ENCODE data around the gene IGSF21.

IGSF21 gene

DNA sequence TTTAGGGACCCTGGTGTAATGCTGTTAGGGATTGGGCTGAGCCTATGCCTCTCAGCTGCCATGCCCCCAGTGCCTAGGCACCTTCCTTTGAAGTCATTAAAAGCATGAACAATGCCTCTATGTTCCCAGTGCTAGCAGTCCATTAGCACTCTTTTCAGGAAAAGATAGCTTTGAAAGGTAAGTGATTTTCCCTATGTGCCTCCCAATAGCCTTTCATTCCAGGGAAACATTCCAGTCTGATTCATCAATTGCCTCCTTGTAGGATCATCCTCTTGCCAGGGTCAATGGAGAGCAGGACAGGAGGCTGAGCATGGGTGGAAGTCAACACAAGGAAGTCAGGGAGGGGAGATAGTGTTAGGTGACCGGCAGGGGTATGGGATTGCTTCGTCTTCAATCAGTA lies 8.6 kb upstream of the IGSF21 start:
- no peak for DNase-seq

DNA sequence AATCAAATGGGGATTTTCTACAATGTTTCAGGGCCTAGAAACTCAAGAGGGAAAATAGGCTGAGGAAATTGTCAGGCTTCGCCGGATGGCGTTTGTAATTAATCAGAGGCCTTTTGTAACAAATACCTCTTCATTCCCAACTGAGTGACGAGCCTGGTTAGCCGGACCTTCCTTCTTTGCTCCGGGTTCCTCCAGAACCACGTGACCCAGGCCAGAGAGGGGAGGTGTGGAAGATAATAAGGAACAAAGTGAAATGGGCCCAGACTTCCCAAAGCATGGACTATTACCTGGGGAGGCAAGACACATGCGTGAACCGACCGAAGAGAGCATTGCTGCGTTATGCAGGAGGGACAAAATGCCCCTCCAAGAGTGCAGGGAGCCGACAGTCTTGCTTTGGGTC lies 7.5 kb upstream of the IGSF21 start:
- no peak for DNase-seq

DNA sequence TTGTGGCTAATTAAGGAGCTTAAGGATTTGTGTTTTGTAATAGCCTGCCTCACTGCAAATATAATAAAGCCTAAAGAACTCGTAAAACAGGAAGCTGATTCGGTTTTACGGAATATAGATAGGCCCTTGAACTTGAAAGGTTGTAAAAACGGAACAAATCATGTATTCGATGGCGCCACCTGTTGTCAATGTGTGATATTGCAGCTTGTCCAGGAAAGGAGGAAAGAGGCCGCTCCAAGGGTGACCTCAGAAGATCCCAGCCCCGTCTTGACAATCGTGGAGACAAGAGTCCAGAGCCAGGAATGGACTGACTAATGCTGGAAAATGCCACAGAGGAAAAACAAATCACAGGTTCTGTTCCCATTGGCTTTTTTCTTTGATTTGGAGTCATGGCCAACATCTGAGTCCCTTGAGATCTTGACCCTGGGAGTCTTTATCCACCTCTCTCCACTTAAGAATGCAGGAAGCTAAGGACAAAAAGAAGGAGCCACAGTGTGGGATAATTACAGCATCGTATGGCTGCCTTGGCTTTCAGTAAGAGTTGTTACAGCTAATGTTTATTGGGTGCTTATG lies 7.0 kb upstream of the IGSF21 start:
- peak; percentile 68 for DNase-seq

DNA sequence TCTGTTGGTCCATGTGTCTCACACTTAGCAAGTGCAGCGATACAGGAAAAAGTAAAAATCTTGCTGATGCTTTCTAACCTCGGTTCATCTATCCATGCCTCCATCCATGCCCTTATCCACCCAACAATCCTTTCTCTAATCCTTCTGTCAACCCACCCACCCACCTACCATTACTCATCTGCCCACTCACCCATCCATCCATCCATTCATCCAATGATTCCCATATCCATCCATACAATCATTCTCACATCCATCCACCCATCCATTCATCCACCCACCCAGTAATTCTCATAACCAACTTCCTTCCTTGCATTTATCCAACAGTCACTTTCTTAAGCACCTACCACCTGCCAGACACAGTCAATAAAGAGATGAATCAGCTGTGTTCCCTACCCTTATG lies 6.1 kb upstream of the IGSF21 start:
- no peak for DNase-seq

- DNase-seq, result no peak
Measured at GRCh38 chr1:18103788-18104421, 3.7 kb upstream of the IGSF21 start.

- no peak for DNase-seq
Measured at GRCh38 chr1:18104546-18105100, 3.0 kb upstream of the IGSF21 start.

- DNase-seq, result no peak
Measured at GRCh38 chr1:18105196-18105595, 2.4 kb upstream of the IGSF21 start.

DNA sequence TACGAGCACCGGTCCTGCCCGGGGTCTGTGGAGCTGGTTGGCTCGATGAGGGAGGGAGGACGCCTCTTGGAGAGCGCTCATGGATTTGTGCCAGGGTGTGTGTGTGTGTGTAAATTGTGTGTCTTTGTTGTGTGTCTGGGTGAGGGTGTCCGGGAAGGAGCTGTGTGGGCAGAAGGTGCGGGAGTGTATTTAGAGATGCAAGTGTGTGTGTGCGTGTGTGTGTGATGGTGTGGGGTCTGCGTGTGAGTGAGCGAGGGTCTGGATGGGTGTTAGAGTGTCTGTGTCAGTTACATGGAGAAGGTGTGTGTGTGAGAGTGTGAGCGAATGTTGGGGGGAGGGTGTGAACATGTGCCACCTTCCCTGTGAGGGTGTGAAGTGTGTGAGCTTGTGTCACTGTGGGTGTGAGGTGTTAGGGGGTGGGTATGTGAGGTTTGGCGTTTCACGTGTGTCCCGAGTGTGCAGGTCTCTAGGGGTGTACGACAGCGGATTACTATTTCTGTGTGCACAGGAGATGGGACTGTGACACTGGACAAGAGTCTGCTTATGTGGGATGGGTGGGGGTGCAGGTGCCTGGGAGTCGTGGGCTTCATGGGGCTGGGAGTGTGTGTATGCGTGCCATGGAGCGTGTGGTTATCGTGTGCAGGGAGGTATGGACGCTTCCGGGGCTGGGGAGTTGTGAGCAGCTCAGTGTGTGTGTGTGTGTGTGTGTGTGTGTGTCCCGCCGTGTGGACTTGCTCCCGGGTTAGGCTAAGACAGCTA lies 880 bp downstream of the IGSF21 start:
- peak; percentile 6 for DNase-seq

DNA sequence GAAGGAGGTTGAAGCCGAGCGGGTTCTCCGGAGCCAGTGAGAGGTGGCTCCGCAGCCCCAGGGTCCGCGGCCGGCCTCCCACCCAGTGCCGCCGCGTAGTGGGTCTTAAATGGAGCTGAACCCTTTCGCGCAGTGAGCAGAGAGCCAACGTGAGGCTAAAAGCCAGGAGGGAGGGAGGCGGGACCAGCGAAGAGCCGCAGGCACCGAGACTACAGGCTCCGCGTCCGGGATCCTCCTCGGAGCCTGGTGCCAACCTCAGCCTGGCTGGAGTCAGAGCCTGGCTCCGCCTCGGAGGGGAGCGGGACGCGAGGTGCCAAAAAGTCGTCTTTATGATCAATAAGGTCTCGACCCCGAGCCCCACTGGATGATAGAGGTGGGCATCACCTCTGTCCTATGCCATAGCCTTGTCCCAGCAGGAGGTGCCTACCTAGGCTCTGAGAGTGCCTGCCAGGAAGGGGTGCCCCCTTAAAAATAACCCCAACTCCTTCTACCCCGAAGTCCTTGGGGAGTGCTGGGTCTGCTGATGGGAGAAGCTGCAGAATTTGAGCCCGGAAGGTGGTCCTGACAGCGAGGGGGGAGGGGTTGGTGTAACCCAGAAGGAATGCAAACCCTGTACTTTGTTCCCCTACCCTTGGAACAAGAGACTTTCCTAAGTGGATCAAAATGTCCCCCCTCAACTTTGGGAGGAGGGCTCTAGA lies 1.6 kb downstream of the IGSF21 start:
- peak; percentile 16 for DNase-seq

GRCh38 chr1:18109756-18110597 lies 2.4 kb downstream of the IGSF21 start:
- DNase-seq, result peak; percentile 46

DNA sequence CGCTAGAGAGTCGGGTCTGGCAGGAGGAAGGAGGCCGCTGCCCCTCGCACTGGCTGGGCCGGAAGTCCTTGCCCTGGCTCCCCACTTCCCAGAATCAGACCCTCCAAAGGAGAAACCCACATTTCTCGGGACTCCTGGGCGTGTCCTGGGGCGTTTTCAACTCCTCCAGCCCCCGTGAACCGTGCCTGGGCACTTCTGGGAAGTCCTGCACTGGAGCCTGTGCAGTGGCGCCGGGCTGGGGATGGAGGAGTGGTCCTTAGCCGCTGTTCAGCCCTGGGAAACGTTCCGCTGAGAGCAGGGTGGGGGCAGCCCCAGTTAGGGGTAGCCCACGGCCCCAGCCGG lies 3.0 kb downstream of the IGSF21 start:
- no peak for DNase-seq

DNA sequence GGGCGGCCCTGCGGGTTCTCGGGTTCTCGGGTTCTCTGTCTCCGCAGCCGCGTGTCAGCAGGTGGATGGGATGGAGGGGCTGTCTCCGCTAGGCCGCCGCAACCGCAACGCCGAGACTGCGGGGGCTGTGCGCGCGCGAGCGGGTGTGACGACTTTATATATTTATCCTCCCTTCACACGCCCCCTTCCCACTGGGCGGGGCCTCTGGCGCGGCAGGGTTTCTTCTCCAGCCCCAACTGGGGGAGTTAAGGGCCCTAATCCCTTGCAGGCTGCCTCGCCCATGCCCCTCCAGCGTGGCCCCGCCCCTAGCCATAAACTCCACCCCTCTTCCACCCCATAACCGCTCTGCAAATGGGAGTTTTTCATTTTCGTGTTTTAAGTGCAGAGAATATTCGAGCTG lies 3.4 kb downstream of the IGSF21 start:
- DNase-seq, result no peak

DNA sequence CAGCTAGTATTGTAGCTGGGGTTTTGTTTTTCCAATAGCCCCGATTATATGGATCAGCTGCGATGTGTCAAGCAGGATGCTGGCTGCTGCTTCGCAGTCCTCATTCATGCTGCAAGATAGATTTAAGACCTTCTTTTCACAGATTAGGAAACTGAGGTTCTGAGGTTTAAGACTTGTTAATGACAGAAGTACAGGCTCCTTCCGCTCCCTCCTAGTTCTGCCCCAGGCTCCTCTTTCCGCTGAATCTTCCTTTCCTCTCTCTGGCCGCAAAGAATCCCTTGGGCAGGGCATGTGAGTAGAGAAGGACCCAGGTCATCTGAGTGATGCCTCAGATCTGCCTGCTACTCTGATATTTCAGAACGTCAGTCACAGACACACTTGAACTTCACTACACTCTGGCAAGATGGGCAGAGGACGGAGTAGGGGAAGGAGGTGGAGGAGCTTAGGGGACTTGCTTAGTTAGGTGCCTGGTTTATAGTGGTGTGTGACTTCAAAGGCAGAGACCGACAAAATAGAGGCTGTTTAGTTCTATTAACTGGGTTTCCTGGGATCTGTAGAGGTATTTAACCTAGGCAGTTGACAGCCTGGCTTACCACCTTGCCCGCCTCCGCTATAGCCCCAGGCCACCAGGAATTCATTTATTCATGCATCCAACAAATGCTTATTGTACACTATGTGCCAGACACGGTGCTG lies 4.2 kb downstream of the IGSF21 start:
- DNase-seq, result no peak

- peak; percentile 76 for DNase-seq
Measured at GRCh38 chr1:18112611-18113010, 5.0 kb downstream of the IGSF21 start.

DNA sequence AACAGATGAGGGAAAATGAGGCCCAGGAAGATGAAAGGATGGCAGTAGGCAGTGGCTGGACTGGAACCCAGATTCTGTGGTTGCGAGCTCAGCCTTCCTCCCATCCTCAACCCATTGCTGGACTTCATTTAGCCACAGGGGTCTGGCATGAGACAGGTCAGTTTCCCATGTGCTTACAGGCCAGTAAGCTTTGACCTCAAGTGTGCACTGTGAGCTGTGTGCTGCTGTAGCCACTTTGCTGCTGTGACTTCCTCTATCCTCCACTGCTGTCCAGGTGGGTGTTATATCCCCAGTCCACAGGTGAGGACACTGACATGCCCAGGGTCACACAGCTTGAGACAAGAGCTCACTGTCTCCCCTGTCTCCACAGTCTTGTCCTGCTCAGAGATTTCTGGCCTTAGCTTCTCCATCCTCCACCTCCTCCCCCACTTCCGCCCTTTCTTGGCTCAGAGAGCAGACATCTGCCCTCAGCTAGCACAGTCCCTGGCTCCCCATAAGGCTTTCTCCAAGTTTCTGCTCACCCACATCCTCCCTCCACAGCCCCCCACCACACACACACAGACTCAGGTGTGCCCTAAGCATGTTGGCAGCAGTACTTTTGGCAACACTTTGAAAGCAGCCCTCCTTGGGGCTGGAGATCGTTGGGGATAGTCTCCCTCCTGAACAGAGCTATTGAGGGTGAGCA lies 7.3 kb downstream of the IGSF21 start:
- no peak for DNase-seq

DNA sequence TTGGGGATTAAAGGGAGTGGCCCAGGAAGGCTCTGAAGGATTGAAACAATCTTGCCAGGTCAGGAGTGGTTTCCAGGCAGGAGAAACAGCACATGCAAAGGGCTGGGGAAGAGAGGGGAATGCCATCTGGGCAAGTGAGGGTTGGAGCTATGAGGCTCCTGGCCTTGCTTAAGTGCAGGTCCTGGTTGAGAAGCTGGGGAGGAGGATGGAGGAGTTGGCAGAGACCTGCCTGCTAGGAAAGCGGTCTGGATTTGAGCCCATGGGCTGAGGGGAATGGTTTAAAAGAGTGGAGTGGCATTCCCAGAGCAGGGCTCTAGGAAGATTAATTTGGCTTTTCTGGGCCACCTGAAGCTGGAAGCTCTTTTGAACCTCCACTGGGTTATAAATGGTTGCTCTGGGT lies 9.2 kb downstream of the IGSF21 start:
- no peak for DNase-seq

DNA sequence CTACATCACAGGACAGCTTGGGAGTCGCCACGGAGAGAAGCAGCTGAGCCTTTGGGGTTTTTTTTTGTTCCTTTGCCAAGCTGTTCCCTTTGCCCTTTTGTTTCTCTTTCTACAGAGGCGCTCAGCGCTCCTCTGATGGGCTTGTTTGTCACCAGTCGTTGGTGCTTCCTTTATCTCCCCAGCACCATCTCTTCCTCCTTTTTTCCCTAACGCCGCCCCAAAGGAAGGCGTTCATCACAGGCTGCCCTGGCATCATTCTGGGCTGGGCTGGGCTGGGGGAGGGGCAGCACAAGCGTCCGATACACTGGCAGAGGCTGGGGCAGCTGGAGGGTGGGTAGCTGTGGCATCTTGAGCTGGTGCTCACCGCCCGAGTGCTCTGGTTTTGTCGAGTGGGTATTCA lies 10.5 kb downstream of the IGSF21 start:
- no peak for DNase-seq

- no peak for DNase-seq
Measured at GRCh38 chr1:18118491-18118890, 10.9 kb downstream of the IGSF21 start.

DNA sequence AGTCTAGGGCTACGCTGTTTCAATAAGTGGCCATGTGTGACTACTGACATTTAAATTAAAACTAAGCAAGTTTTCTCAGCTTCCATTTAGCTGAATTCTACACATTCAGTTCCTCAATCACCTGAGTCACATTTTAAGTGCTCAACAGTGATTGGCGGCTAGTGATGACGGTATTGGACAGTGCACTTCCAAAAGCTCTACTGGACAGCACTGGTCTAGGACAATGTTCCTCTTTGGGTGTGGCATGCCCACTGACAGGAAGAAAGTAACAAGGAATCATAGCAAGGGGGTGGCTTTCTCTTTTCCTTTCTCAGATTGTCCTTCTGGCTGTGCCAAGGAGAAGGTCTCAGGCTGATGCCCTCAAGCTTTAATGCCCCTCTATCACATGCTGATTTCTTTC lies 11.7 kb downstream of the IGSF21 start:
- no peak for DNase-seq

DNA sequence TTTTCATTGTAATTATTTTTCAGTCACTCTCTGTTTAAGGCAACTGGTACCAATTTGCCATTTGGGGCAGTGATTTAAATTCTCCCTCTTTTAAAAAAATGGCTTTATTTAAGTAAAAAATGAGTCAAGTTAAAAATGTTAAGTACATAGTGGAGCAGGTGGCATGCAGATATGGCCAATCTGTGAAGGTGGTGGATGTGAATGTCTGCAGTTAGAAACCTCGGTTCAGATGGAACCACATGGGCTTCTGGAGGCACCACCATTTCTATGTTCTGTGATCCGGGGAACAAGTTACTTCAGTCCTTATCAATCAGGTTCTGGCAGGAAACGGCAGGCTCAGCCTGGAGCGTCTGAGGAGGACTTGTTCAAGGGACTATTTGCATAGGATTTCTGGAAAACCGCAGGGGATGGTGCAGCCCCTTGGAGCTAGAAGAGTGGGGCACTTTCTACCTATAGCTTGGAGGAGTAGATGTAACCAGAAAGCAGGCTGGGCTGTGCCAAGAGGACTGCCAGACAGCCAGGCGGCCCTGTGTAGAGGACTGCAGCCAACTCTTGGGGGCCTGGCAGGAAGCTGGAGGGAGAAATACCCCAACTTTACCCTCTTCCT lies 12.3 kb downstream of the IGSF21 start:
- DNase-seq, result no peak

DNA sequence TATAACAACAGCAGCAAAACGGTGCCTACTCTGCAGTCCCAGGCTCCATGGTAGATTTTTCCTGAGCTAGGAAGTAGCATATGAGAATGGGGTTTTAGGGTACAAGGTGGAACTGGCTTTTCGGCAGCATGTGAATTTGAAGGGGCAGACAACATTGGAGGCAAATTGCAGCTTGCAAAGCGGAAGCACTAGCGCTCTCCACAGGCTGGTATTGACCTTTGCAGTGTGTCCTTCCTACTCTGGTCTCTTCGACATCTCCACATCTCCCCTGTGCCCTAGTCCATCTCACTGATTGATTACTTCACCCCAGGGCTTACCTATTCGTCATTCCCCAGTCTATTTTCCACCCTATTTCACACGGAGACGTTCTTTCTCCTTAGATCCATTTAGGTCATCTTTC lies 13.0 kb downstream of the IGSF21 start:
- no peak for DNase-seq

All from NCI-H1694 (cell line).